LHCN-M2 (cell line): ENCODE results near the gene ADGRD2. TPM values are rescaled to one million over a fixed set of nuclear protein-coding genes. Genes with fewer than 3 reads are reported as not detected.

Experiments used
- DNase-seq: peaks from one replicate; pipeline ENCODE4 v3.0.0-alpha.2; 2012; ENCODE audit warnings: low read depth
- total RNA-seq: library from RNA; depleted of rRNA; stranded (reverse); fragments of >200 nt; gene quantifications from 2 replicates; pipeline ENCODE4 v1.2.3, GENCODE V29; 2014

ADGRD2 gene
- total RNA-seq, 1 experiment from 2014 or later = not detected

- DNase-seq = no peak
These were observed 28.1 kb downstream of the ADGRD2 start for GRCh38 chr9:124478354-124478753.

GRCh38 chr9:124479371-124479770 lies 29.1 kb downstream of the ADGRD2 start:
- DNase-seq = no peak

- DNase-seq = no peak
These were observed 29.8 kb downstream of the ADGRD2 start for GRCh38 chr9:124479947-124480620.

GRCh38 chr9:124480621-124480981 lies 30.4 kb downstream of the ADGRD2 start:
- DNase-seq = no peak

- no peak for DNase-seq
These were observed 30.9 kb downstream of the ADGRD2 start for GRCh38 chr9:124481115-124481514.

GRCh38 chr9:124482431-124483031 lies 32.3 kb downstream of the ADGRD2 start:
- no peak for DNase-seq

- no peak for DNase-seq
These were observed 33.2 kb downstream of the ADGRD2 start for GRCh38 chr9:124483481-124483880.

GRCh38 chr9:124485201-124485600 lies 35.0 kb downstream of the ADGRD2 start:
- no peak for DNase-seq

- DNase-seq = no peak
These were observed 35.7 kb downstream of the ADGRD2 start for GRCh38 chr9:124485936-124486335.

- no peak for DNase-seq
These were observed 36.6 kb downstream of the ADGRD2 start for GRCh38 chr9:124486778-124487259.

GRCh38 chr9:124487260-124488182 lies 37.3 kb downstream of the ADGRD2 start:
- DNase-seq = no peak

- no peak for DNase-seq
These were observed 38.5 kb downstream of the ADGRD2 start for GRCh38 chr9:124488641-124489210.

GRCh38 chr9:124489222-124489621 lies 39.0 kb downstream of the ADGRD2 start:
- no peak for DNase-seq

GRCh38 chr9:124490004-124490403 lies 39.8 kb downstream of the ADGRD2 start:
- DNase-seq = no peak

GRCh38 chr9:124491049-124491975 lies 41.1 kb downstream of the ADGRD2 start:
- no peak for DNase-seq

GRCh38 chr9:124492818-124493217 lies 42.6 kb downstream of the ADGRD2 start:
- no peak for DNase-seq

GRCh38 chr9:124493218-124493617 lies 43.0 kb downstream of the ADGRD2 start:
- no peak for DNase-seq

GRCh38 chr9:124493794-124494479 lies 43.7 kb downstream of the ADGRD2 start:
- no peak for DNase-seq

GRCh38 chr9:124495126-124496074 lies 45.1 kb downstream of the ADGRD2 start:
- no peak for DNase-seq
